CD4-positive, alpha-beta T cell treated with Interleukin-1 beta for 1 hour (primary cell): Measurements from ENCODE around the gene HTRA3.

ENCODE experiments used
- DNase-seq, 2 donors: peaks; one replicate each; pipeline ENCODE4 v3.0.0-alpha.2; 2020 to 2022

The HTRA3 gene

GRCh38 chr4:8282742-8283141, 13.2 kb downstream of the HTRA3 start:
- DNase-seq: no peak

GRCh38 chr4:8283161-8283560, 13.6 kb downstream of the HTRA3 start:
- no peak for DNase-seq

- no peak for DNase-seq
Measured at GRCh38 chr4:8283631-8284121, 14.1 kb downstream of the HTRA3 start.

GRCh38 chr4:8284391-8284790, 14.8 kb downstream of the HTRA3 start:
- DNase-seq: no peak

- DNase-seq: no peak
Measured at GRCh38 chr4:8285143-8285975, 15.8 kb downstream of the HTRA3 start.

GRCh38 chr4:8285976-8286718, 16.6 kb downstream of the HTRA3 start:
- DNase-seq: no peak

GRCh38 chr4:8286719-8287342, 17.3 kb downstream of the HTRA3 start:
- no peak for DNase-seq

- DNase-seq: no peak
Measured at GRCh38 chr4:8287343-8288280, 18.1 kb downstream of the HTRA3 start.

- DNase-seq: no peak
Measured at GRCh38 chr4:8289151-8289750, 19.7 kb downstream of the HTRA3 start.

GRCh38 chr4:8289956-8290700, 20.6 kb downstream of the HTRA3 start:
- no peak for DNase-seq

GRCh38 chr4:8290701-8290970, 21.1 kb downstream of the HTRA3 start:
- no peak for DNase-seq

- DNase-seq: no peak
Measured at GRCh38 chr4:8291036-8291682, 21.6 kb downstream of the HTRA3 start.

GRCh38 chr4:8291701-8292477, 22.3 kb downstream of the HTRA3 start:
- no peak for DNase-seq

- DNase-seq: no peak
Measured at GRCh38 chr4:8292478-8293107, 23.0 kb downstream of the HTRA3 start.

GRCh38 chr4:8293131-8293975, 23.8 kb downstream of the HTRA3 start:
- DNase-seq: no peak

- DNase-seq: no peak
Measured at GRCh38 chr4:8294036-8294435, 24.5 kb downstream of the HTRA3 start.

- no peak for DNase-seq
Measured at GRCh38 chr4:8294775-8295174, 25.2 kb downstream of the HTRA3 start.

- DNase-seq: no peak
Measured at GRCh38 chr4:8295471-8295870, 25.9 kb downstream of the HTRA3 start.

- DNase-seq: no peak
Measured at GRCh38 chr4:8296491-8296890, 26.9 kb downstream of the HTRA3 start.
